GM10248 (cell line): Measurements from ENCODE around the gene PTPN18.
A peak's percentile ranks its signal among the peaks of the same experiment; 100 is the strongest.

ENCODE experiments used
- CTCF ChIA-PET: fragments of 300-600 bp; sonication (Branson Sonifier 250); formaldehyde crosslinking; extraction: SDS; loops from one replicate; lab custom pipeline; 2021; ENCODE audit warnings: antibody characterized with exemption; lab: Yijun Ruan, JAX
- POLR2A ChIA-PET: fragments of 350-650 bp; sonication (Branson Sonifier 250); formaldehyde crosslinking; extraction: SDS; loops from one replicate; lab custom pipeline; 2020; ENCODE audit warnings: antibody characterized with exemption; lab: Yijun Ruan, JAX
- DNase-seq: peaks from one replicate; pipeline ENCODE4 v3.0.0; 2012; ENCODE audit errors: extremely low spot score
- CTCF ChIP-seq: IDR thresholded peaks from 2 replicates; pipeline ENCODE4 v1.5.1; 2012; ENCODE audit warnings: mild to moderate bottlenecking, low read depth; ENCODE audit errors: extremely low read depth, missing control alignments, control extremely low read depth

Gene PTPN18

GRCh38 chr2:130351711-130352110 lies 4.1 kb upstream of the PTPN18 start:
- CTCF ChIA-PET, result interaction anchor here (1.0 to 6.4 kb wide), 5 partner anchors 8 to 170 kb away, joined by 4 to 51 read pairs (median 6); partner anchors contain the start of genes IMP4 and SMPD4
- no peak for TF ChIP-seq CTCF
- POLR2A ChIA-PET, result no interaction called here
- DNase-seq, result peak; percentile 30

- POLR2A ChIA-PET, result interaction anchor here (1.4 to 3.1 kb wide), 2 partner anchors 10 to 25 kb away, joined by 4 to 13 read pairs; partner anchors contain the start of gene IMP4
- no peak for DNase-seq
- no peak for TF ChIP-seq CTCF
- CTCF ChIA-PET, result interaction anchor here (1.0 to 6.4 kb wide), 5 partner anchors 8 to 171 kb away, joined by 4 to 51 read pairs (median 6); partner anchors contain the start of genes IMP4 and SMPD4
Observed at GRCh38 chr2:130352237-130352636, 3.6 kb upstream of the PTPN18 start.

- CTCF ChIA-PET, result interaction anchor here (0.9 to 6.4 kb wide), 3 partner anchors 10 to 30 kb away, joined by 3 to 51 read pairs (median 22); partner anchors contain the start of gene IMP4
- no peak for TF ChIP-seq CTCF
- POLR2A ChIA-PET, result interaction anchor here (1.4 to 3.1 kb wide), 2 partner anchors 11 to 23 kb away, joined by 4 to 13 read pairs; partner anchors contain the start of gene IMP4
- no peak for DNase-seq
Observed at GRCh38 chr2:130353291-130354138, 2.3 kb upstream of the PTPN18 start.

- ChIA-PET CTCF (interaction anchor here (0.9 to 6.4 kb wide), 4 partner anchors 11 to 173 kb away, joined by 3 to 51 read pairs (median 12); partner anchors contain the start of genes IMP4 and SMPD4), POLR2A (interaction anchor here (3.1 kb wide), 1 partner anchor 12 kb away, joined by 13 read pairs; the partner anchor contains the start of gene IMP4)
- DNase-seq, result no peak
- no peak for TF ChIP-seq CTCF
Observed at GRCh38 chr2:130354139-130354428, 1.8 kb upstream of the PTPN18 start.

- ChIA-PET POLR2A (interaction anchor here (3.1 kb wide), 1 partner anchor 13 kb away, joined by 13 read pairs; the partner anchor contains the start of gene IMP4), CTCF (interaction anchor here (0.8 to 6.4 kb wide), 5 partner anchors 13 to 174 kb away, joined by 3 to 51 read pairs (median 4); partner anchors contain the start of gene SMPD4)
- no peak for TF ChIP-seq CTCF
- no peak for DNase-seq
Observed at GRCh38 chr2:130355172-130355577, 681 bp upstream of the PTPN18 start.

- ChIA-PET POLR2A (no interaction called here), CTCF (no interaction called here)
- no peak for DNase-seq
- TF ChIP-seq CTCF, result no peak
Observed at GRCh38 chr2:130357864-130358263, 2.0 kb downstream of the PTPN18 start.
